K562 (cell line): Measurements from ENCODE around the gene KRTAP19-5. TPM values are rescaled to one million over a fixed set of nuclear protein-coding genes. Genes with fewer than 3 reads are reported as not detected.

Experiments
- ATAC-seq: fragments of 200-7000 bp; cut with Tn5 transposase; 3 replicates; pipeline ENCODE4 v1.9.1; 2020; ENCODE audit warnings: moderate library complexity
- BruUV-seq: library from RNA; stranded (reverse); fragments of 400-500 nt; replicated peaks from 2 replicates; lab custom pipeline; 2021; lab: Mats Ljungman, UMichigan
- CTCF ChIA-PET: fragments of 300-600 bp; formaldehyde crosslinking; extraction: SDS; loops from one replicate; lab custom pipeline; 2021; ENCODE audit warnings: low intra/inter-chr PET ratio; lab: Yijun Ruan, JAX
- POLR2A ChIA-PET: fragments of 300-600, 350-650 bp; sonication (Branson Sonifier 250); formaldehyde crosslinking; extraction: SDS; loops from one replicate; lab custom pipeline; 2021; ENCODE audit warnings: antibody characterized with exemption, inconsistent platforms; lab: Yijun Ruan, JAX
- DNase-seq, 4 experiments: peaks; one replicate each; pipeline versions ENCODE4 v3.0.0 to v3.0.0-alpha.2; 2011 to 2018; ENCODE audit warnings: low spot score in 3 of 4, mixed read lengths in 3 of 4; ENCODE audit errors: extremely low read depth in 1 of 4
- FAIRE-seq: peaks from 2 replicates; lab custom pipeline; 2011; peaks lifted over from hg19 to GRCh38; lab: Jason Lieb, UNC
- H2AFZ ChIP-seq: 2 replicates; pipeline ENCODE4 v1.6.0; 2011; ENCODE audit warnings: low read depth, low read length, control low read depth, inconsistent platforms
- H3K27ac ChIP-seq: fragments of 200-600 bp; 3 replicates; pipeline ENCODE4 v1.8.0; 2011; ENCODE audit warnings: low read depth, mild to moderate bottlenecking, control low read depth, inconsistent platforms, low read length, moderate library complexity, mixed read lengths; ENCODE audit errors: extremely low read depth
- H3K27me3 ChIP-seq, 2 experiments: fragments of 300-600 bp in 1 of 2; 2 replicates in 1 of 2; 3 replicates in 1 of 2; pipeline versions ENCODE4 v1.6.0 to v1.8.0; 2011; ENCODE audit warnings: inconsistent platforms in 2 of 2, low read length in 2 of 2, mild to moderate bottlenecking in 1 of 2, mixed read lengths in 1 of 2, moderate library complexity in 1 of 2; ENCODE audit not compliant: control insufficient read depth in 2 of 2, insufficient read depth in 2 of 2
- H3K36me3 ChIP-seq: fragments of 300-600 bp; 3 replicates; pipeline ENCODE4 v1.8.0; 2011; ENCODE audit warnings: mild to moderate bottlenecking, low read length, inconsistent platforms; ENCODE audit not compliant: control insufficient read depth, insufficient read depth
- H3K4me1 ChIP-seq, 2 experiments: fragments of 200-600 bp in 1 of 2; replicated peaks in 1 of 2; 2 replicates in 1 of 2; 3 replicates in 1 of 2; pipeline versions ENCODE4 v1.5.1 to v1.8.0; 2011; ENCODE audit warnings: inconsistent platforms in 2 of 2, low read length in 2 of 2, mild to moderate bottlenecking in 1 of 2, mixed read lengths in 1 of 2, moderate library complexity in 1 of 2; ENCODE audit not compliant: control insufficient read depth in 2 of 2, insufficient read depth in 2 of 2
- H3K4me2 ChIP-seq: 2 replicates; pipeline ENCODE4 v1.6.1; 2011; ENCODE audit warnings: low read length, control low read depth, inconsistent platforms, mixed read lengths; ENCODE audit not compliant: insufficient read depth
- H3K4me3 ChIP-seq: fragments of 200-600 bp; sonication (generic), shearing (Covaris generic); 2 replicates; pipeline ENCODE4 v1.5.1; 2016; ENCODE audit warnings: control low read depth, inconsistent platforms
- H3K79me2 ChIP-seq: fragments of 200-600 bp; 3 replicates; pipeline ENCODE4 v1.8.0; 2011; ENCODE audit warnings: low read length, inconsistent platforms; ENCODE audit not compliant: control insufficient read depth, insufficient read depth
- H3K9ac ChIP-seq, 2 experiments: 2 replicates each; pipeline versions ENCODE4 v1.6.0 to v1.6.1; 2011; ENCODE audit warnings: low read depth in 2 of 2, low read length in 2 of 2, control low read depth in 1 of 2, inconsistent platforms in 1 of 2, mild to moderate bottlenecking in 1 of 2, mixed read lengths in 1 of 2; ENCODE audit not compliant: insufficient read depth in 1 of 2
- H3K9me1 ChIP-seq: one replicate; pipeline ENCODE4 v1.6.0; 2011; ENCODE audit warnings: inconsistent platforms, mild to moderate bottlenecking, low read length, moderate library complexity; ENCODE audit not compliant: control insufficient read depth, insufficient read depth
- H3K9me3 ChIP-seq: replicated peaks from 2 replicates; pipeline ENCODE4 v1.5.1; 2011; ENCODE audit warnings: low read depth, low read length, inconsistent platforms; ENCODE audit not compliant: control insufficient read depth, insufficient read depth
- H4K20me1 ChIP-seq: replicated peaks from 2 replicates; pipeline ENCODE4 v1.6.1; 2011; ENCODE audit warnings: low read length, inconsistent platforms, mixed read lengths; ENCODE audit not compliant: control insufficient read depth, insufficient read depth
- FOXA3 ChIP-seq, 2 experiments: fragments of 450-650 bp in 1 of 2; sonication (generic) in 1 of 2; formaldehyde crosslinking; IDR thresholded peaks in 1 of 2; conservative IDR thresholded peaks in 1 of 2; 2 replicates each; pipeline versions ENCODE4 v1.4.0 to v1.8.0; 2020 to 2022; ENCODE audit warnings: mild to moderate bottlenecking in 2 of 2, missing genetic modification reagents in 1 of 2
- MBD1 ChIP-seq: fragments of 250-450 bp; sonication (Bioruptor Pico); IDR thresholded peaks from 2 replicates; pipeline ENCODE4 v1.8.0; 2022; ENCODE audit warnings: inconsistent platforms
- ZNF133 ChIP-seq: fragments of 250-450 bp; sonication (Bioruptor Pico); IDR thresholded peaks from 2 replicates; pipeline ENCODE4 v1.4.0; 2020; ENCODE audit warnings: mild to moderate bottlenecking
- whole genome bisulfite sequencing: fragments of 100-300 bp; shearing (Covaris generic); methylation state at CpG from one replicate; pipeline ENCODE4 v1.1.6; 2016; ENCODE audit warnings: low coverage, mixed read lengths; ENCODE audit not compliant: insufficient coverage; ENCODE audit errors: missing lambda C conversion rate; 5-methylcytosine and 5-hydroxymethylcytosine counted together
- in situ Hi-C: fragments of 300-500 bp; cut with MboI; formaldehyde crosslinking; loops from 4 replicates; pipeline ENCODE4 v1.15.0; 2018; ENCODE audit warnings: inconsistent platforms, mixed read lengths
- intact Hi-C: fragments of 100-400 bp; cut with micrococcal nuclease; formaldehyde crosslinking; loops from 2 replicates; pipeline ENCODE4 v1.14.2; 2022
- polyA plus RNA-seq, 8 experiments: library from polyadenylated mRNA; depleted of rRNA in 4 of 8; stranded (reverse) in 5 of 8; unstranded in 3 of 8; fragments of >200 nt; fragmentation: Nextera tagmentation in 2 of 8; fragmentation: Illumina TruSeq in 1 of 8; extraction: Ambion mirVana in 2 of 8; extraction: Trizol in 1 of 8; gene quantifications; 2 replicates each; pipeline versions ENCODE4 v1.2.1 to v1.2.3, GENCODE V29; 2011 to 2014; ENCODE audit warnings: inconsistent platforms in 1 of 8, missing spikeins in 1 of 8
- total RNA-seq, 7 experiments: library from RNA; depleted of rRNA in 6 of 7; stranded (reverse); fragments of >200 nt in 6 of 7; fragmentation: Illumina TruSeq in 2 of 7; extraction: Trizol in 2 of 7; gene quantifications; 2 replicates each; pipeline versions ENCODE4 v1.2.1 to v1.2.3, GENCODE V29; 2011 to 2021; ENCODE audit warnings: low replicate concordance in 1 of 7
- TF ChIP-seq, protein P1 (sequence below): fragments of 200-600 bp; sonication (generic); IDR thresholded peaks from one replicate; pipeline ENCODE4 v1.6.1; 2012; ENCODE audit warnings: mild to moderate bottlenecking, low read depth, low read length, inconsistent platforms
- TF ChIP-seq, protein P2 (sequence below): fragments of 450-650 bp; formaldehyde crosslinking; IDR thresholded peaks from 2 replicates; pipeline ENCODE4 v1.4.0; 2020; ENCODE audit warnings: mild to moderate bottlenecking

Gene KRTAP19-5
- total and polyA plus RNA-seq, 9 of the 15 experiments (the other 6 are each of a cell fraction or from before 2014, with no cell fraction given) = not detected

- WGBS = 2% methylated on average over 4 of the region's 4 CpGs
- Histone ChIP-seq H3K27ac (no peak overlapping the region), H2AFZ (no peak overlapping the region), H3K4me1 (no peaks in the 10 kb centered on the region), H3K79me2 (no peaks in the 10 kb centered on the region), H4K20me1 (no peaks in the 10 kb centered on the region), H3K9me3 (no peaks in the 10 kb centered on the region; the same call in 1 of the 2 replicates), H3K27me3 (no peaks in the 10 kb centered on the region), H3K4me3 (no peak overlapping the region), H3K4me2 (no peak overlapping the region), H3K9me1 (no peaks in the 10 kb centered on the region), H3K36me3 (no peaks in the 10 kb centered on the region), H3K9ac (no peak overlapping the region)
- ATAC-seq (no peak), FAIRE-seq (no peak), DNase-seq (no peak)
- CTCF ChIA-PET = no interaction called here
- intact Hi-C loops (no loop called here), in situ Hi-C loops (no loop called here)
- POLR2A ChIA-PET = no interaction called here
- no TSS peak for BruUV-seq
- TF ChIP-seq, protein P1, sequence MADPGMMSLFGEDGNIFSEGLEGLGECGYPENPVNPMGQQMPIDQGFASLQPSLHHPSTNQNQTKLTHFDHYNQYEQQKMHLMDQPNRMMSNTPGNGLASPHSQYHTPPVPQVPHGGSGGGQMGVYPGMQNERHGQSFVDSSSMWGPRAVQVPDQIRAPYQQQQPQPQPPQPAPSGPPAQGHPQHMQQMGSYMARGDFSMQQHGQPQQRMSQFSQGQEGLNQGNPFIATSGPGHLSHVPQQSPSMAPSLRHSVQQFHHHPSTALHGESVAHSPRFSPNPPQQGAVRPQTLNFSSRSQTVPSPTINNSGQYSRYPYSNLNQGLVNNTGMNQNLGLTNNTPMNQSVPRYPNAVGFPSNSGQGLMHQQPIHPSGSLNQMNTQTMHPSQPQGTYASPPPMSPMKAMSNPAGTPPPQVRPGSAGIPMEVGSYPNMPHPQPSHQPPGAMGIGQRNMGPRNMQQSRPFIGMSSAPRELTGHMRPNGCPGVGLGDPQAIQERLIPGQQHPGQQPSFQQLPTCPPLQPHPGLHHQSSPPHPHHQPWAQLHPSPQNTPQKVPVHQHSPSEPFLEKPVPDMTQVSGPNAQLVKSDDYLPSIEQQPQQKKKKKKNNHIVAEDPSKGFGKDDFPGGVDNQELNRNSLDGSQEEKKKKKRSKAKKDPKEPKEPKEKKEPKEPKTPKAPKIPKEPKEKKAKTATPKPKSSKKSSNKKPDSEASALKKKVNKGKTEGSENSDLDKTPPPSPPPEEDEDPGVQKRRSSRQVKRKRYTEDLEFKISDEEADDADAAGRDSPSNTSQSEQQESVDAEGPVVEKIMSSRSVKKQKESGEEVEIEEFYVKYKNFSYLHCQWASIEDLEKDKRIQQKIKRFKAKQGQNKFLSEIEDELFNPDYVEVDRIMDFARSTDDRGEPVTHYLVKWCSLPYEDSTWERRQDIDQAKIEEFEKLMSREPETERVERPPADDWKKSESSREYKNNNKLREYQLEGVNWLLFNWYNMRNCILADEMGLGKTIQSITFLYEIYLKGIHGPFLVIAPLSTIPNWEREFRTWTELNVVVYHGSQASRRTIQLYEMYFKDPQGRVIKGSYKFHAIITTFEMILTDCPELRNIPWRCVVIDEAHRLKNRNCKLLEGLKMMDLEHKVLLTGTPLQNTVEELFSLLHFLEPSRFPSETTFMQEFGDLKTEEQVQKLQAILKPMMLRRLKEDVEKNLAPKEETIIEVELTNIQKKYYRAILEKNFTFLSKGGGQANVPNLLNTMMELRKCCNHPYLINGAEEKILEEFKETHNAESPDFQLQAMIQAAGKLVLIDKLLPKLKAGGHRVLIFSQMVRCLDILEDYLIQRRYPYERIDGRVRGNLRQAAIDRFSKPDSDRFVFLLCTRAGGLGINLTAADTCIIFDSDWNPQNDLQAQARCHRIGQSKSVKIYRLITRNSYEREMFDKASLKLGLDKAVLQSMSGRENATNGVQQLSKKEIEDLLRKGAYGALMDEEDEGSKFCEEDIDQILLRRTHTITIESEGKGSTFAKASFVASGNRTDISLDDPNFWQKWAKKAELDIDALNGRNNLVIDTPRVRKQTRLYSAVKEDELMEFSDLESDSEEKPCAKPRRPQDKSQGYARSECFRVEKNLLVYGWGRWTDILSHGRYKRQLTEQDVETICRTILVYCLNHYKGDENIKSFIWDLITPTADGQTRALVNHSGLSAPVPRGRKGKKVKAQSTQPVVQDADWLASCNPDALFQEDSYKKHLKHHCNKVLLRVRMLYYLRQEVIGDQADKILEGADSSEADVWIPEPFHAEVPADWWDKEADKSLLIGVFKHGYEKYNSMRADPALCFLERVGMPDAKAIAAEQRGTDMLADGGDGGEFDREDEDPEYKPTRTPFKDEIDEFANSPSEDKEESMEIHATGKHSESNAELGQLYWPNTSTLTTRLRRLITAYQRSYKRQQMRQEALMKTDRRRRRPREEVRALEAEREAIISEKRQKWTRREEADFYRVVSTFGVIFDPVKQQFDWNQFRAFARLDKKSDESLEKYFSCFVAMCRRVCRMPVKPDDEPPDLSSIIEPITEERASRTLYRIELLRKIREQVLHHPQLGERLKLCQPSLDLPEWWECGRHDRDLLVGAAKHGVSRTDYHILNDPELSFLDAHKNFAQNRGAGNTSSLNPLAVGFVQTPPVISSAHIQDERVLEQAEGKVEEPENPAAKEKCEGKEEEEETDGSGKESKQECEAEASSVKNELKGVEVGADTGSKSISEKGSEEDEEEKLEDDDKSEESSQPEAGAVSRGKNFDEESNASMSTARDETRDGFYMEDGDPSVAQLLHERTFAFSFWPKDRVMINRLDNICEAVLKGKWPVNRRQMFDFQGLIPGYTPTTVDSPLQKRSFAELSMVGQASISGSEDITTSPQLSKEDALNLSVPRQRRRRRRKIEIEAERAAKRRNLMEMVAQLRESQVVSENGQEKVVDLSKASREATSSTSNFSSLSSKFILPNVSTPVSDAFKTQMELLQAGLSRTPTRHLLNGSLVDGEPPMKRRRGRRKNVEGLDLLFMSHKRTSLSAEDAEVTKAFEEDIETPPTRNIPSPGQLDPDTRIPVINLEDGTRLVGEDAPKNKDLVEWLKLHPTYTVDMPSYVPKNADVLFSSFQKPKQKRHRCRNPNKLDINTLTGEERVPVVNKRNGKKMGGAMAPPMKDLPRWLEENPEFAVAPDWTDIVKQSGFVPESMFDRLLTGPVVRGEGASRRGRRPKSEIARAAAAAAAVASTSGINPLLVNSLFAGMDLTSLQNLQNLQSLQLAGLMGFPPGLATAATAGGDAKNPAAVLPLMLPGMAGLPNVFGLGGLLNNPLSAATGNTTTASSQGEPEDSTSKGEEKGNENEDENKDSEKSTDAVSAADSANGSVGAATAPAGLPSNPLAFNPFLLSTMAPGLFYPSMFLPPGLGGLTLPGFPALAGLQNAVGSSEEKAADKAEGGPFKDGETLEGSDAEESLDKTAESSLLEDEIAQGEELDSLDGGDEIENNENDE = no peak
- no peak for TF ChIP-seq ZNF133 (CRISPR knock-in tag)
- TF ChIP-seq MBD1 = no peak
- TF ChIP-seq, protein P2, sequence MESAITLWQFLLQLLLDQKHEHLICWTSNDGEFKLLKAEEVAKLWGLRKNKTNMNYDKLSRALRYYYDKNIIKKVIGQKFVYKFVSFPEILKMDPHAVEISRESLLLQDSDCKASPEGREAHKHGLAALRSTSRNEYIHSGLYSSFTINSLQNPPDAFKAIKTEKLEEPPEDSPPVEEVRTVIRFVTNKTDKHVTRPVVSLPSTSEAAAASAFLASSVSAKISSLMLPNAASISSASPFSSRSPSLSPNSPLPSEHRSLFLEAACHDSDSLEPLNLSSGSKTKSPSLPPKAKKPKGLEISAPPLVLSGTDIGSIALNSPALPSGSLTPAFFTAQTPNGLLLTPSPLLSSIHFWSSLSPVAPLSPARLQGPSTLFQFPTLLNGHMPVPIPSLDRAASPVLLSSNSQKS (CRISPR knock-in tag) = no peak
- TF ChIP-seq FOXA3 (CRISPR knock-in tag; conservative IDR thresholded peaks at IDR 0.05 in 1 of 2, IDR thresholded peaks at IDR 0.05 in 1 of 2) = no peak
Observed at GRCh38 chr21:30479259-30479658, 22.7 kb downstream of the KRTAP19-5 start.
